NCI-H1694 treated with DMSO at 0.1 percent for 48 hours (cell line): ENCODE results near the gene CHST15.

Source experiments
- DNase-seq: peaks from one replicate; lab custom pipeline; 2025; lab: John Stamatoyannopoulos, UW

The CHST15 gene

GRCh38 chr10:124081547-124082140, 11.8 kb downstream of the CHST15 start:
- no peak for DNase-seq

GRCh38 chr10:124079864-124080263, 13.5 kb downstream of the CHST15 start:
- no peak for DNase-seq

DNA sequence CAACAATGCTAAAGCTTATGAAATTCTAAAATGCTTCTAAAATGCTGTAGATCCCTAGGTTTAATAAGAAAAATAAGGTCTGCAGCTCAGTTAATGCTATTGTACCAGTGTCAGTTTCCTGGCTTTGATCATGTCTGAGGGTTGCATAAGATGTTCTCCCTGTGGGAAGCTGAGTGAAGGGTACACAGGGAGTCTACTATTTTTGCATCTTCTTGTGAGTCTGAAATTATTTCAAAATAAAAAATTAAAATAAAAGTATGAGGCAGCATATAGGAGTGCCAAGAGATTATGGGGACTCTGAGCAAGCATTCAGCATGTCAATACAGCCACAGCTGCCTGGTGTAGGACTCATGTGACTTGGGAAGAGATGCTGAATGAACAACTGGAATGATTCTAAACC, 14.7 kb downstream of the CHST15 start:
- no peak for DNase-seq

GRCh38 chr10:124078028-124078427, 15.4 kb downstream of the CHST15 start:
- DNase-seq: no peak

- no peak for DNase-seq
These were observed 16.0 kb downstream of the CHST15 start for GRCh38 chr10:124077208-124077993.

- no peak for DNase-seq
These were observed 17.2 kb downstream of the CHST15 start for GRCh38 chr10:124076148-124076733.

- no peak for DNase-seq
These were observed 18.0 kb downstream of the CHST15 start for GRCh38 chr10:124075231-124075955.

DNA sequence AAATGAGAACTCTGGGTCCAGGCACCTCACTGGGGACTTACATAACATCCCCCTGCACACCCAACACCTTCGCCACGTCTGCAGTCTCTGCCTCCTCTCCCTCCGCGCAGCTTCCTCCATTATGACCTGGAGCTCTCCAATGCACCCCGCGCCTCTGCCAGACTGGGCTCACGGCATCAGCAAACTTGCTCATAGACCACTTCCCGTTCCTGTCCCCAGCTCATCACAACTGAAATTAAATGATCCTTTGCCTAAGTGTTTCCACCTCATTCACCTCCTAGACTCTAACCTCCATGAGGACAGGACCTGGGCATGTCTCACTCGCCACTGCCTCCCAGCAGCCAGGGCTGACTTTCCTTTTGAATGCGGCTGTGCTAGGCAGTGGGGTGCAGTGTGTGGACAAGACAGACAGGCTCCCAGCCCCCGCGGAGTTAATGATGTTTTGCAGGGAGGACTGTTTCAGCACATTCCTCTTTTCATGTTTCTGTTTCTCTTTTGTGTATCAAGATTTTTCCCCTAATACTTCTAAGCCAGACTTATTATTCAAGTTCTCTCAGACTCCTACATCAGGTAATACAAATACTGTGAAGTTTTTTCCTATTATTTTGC, 18.8 kb downstream of the CHST15 start:
- no peak for DNase-seq

- DNase-seq: no peak
These were observed 19.4 kb downstream of the CHST15 start for GRCh38 chr10:124073978-124074377.

- DNase-seq: no peak
These were observed 20.9 kb downstream of the CHST15 start for GRCh38 chr10:124072541-124072940.

DNA sequence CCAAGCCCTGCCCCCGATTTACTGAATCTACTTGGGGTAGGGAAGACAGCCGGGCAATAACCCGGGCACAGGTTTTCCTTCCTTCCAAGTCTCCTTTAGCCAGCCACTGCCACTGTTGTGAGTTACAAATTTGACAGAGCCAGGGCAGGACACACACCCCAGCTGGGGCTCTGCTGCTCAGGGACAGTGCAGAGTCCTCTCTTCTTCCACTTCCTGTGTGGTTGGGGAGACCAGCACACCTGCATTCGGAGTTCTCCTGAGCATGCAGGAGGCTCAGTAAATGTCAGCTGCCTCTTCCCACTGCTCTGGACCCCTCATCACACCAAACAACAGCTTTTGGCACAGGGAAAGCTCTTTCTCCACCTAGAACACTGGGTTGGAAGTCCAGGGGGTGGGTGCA, 21.3 kb downstream of the CHST15 start:
- no peak for DNase-seq

DNA sequence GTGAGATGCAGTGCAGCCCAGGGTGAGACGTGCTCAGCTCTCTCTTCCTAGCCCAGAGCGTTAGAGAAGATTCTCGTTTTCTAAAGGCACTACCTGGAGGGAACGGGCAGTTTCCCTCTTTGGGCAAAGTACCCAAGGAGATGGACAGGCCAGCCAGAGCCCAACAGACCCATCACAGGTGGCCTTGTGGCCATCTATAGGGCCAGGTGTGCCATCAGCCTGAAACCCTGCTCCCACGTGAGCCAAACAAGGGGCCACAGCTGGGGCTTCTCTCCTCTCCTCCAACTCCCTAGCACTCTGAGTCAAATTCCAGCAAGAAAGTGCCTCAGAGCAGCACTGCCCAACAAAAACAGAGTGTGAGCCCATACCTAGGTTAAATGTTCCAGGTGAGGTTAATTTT, 22.3 kb downstream of the CHST15 start:
- DNase-seq: no peak

- DNase-seq: no peak
These were observed 22.7 kb downstream of the CHST15 start for GRCh38 chr10:124070666-124071065.

DNA sequence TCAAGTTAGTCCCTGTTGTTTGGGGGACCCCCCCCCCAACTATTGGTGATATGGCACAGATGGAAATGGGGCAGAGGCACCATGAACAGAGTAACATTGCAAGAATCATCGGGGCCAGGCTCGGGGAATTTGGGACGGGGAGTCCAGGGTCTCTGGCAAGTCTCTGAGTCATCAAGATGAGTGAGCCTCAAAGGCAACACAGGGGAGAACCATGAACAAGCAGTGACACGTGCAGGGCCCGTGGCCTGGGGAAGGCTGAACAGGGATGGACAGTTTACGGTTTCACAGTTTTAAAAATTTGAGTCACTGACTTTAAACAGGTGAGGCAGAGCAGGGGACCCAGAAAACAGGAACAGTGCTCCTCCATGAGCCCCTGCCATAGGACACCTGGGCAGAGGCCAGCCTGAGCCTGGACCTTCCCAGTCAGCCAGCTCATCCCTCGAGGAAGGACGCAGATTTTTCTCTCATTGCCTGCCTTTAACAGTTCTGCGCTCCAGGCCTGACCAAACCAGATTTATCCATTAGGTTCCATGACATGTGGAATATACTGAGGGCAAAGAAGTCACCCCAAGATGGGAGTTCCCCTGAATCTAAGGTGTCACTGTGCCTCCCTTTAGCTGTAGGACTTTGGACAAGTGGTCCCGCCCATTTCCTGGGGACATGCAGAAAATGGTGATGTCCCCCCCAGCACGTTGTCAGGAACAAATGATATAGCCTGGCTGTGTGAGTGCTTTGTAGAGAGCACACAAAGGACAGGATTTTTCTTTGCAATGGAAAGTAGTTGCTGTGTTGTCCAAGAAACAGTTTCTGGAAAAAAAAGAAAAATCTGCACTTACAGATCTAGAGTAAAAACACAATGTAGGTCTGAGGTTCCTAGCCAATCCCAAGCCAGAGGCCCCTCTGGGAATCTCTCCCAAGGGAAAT, 23.8 kb downstream of the CHST15 start:
- DNase-seq: no peak

DNA sequence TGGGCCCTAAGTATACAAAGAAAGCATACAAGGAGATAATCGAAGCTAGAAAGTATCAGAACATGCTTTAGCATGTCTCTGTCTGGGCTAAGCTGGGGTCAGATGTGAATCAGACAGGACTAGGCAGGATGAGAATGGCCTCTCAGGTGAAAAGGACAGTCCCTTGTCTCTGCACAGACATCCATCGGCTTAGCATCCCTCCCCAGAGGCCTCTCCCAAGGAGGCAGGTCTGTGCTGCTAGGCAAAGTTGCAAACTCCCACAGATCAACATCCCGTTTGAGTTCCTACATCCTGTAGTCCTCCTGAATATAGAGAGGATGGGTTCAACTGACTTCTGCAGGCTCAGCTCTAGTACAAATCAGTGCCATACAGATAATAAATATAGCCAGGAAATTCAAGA, 24.5 kb downstream of the CHST15 start:
- no peak for DNase-seq

DNA sequence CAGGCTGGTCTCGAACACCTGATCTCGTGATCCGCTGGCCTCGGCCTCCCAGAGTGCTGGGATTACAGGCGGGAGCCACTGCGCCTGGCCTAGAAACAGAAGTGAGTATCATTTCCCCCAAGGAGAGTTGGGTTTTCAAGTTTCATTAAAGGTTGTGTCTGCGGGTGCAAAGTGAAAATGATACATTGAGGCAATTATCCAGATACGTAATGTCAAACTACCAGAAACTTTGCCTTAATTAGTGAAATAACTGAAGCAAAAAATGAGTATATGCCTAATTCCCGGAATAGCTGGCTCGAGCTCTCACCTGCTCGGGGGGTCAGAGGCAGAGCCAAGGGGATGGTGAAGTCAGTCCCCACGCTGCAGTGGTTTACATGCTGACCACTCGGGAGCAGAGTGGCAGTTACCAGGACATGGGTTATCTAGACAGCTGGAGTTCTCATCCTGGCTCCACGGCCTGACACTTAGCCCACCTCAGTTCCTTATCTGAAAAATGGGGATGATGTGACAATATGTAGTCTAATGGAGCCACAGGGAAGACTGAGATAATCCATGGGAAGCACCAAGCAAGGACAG, 25.5 kb downstream of the CHST15 start:
- no peak for DNase-seq

DNA sequence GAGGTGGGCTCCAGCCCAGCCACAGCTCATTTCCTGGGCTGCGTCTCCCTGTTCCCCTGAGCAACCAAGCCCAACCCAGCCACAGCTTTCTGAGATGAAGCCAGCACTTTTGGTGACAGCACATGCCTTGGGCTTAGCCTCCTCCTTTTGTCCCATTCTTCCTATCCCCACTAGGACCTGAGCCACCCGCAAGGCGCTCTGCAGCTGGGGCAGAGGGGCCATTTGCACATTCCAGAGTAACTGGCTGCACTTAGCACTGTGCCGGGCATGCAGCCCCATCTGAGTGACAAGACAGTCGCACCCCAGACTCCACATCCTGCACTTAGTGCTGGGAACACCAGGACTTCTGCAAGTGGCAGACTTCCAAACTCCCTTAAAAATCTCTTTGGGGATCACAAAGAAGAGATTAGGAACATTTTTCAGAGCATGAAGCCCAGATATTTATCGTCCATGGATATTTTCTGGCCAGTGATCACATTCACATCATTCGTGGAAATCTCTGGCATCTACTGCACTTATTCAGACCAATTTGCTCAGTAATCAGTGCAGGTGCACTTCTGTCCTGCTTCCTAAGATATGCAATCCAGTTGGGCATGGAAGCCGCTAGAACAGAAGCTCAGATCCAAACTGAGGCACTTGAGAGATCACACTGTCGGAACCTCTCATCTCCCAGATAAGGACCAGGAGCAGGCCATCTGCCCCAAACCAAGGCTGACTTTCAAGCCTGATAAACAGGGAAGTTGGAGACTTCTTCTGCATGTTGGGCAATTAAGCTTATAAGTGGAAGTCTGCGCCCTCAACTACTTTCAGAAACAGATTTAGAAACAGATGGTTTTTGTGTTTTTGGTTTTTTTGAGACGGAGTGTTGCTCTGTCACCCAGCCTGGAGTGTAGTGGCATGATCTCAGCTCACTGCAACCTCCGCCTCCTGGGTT, 26.4 kb downstream of the CHST15 start:
- DNase-seq: no peak

DNA sequence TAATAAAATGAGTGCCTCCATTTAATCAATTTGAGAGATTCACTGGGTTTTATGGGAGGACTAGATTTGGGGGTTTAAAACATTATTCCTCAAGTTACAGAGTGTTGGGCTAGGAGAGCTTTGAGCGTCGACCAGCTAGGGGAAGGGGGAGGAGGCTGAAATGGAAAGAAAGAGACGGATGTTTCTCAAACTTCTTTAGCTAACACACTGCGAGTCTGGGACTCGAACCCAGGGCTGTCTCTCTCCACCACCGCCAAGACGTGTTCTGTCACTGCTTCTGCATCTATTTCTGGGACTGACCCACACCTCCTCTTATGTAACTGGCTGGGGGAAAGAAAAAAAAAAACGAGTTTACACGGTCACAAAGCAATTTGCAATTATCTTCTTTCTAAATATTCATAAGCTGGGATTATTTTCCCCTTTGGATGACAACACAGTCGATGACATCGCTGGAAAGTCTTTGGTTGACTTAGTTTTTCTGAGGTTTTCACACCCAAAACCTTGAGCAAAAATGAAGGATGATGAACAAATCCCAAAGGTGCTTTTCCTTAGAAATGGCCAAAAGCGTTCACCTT, 27.2 kb downstream of the CHST15 start:
- DNase-seq: no peak

GRCh38 chr10:124065382-124066125, 27.8 kb downstream of the CHST15 start:
- no peak for DNase-seq
